ENCODE measurements around the gene GHR. TPM values are rescaled to one million over a fixed set of nuclear protein-coding genes. Genes with fewer than 3 reads are reported as not detected.

GHR gene
- total RNA-seq, 2 donors from 2014 or later = 6.4 to 12.8 TPM

DNA sequence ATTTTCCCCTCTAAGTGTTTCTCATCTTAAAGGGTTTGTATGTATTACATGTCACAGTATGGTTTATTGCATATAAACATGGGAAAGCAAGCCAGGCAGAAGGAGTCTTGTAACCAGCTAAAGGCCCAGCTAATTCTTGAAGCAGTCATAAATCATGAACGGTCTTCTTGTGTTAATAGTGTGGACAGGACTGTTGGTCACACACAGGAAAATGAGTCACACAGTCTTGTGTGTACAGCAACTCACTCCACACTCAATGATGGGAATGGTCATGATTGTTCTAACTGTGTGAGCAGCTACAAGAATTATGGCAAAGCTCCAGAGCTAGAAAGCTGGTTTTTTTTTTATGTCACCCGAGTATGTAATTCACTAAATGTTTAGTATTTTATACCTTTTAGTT lies 123.9 kb downstream of the GHR start:
- TF ChIP-seq, protein P1, sequence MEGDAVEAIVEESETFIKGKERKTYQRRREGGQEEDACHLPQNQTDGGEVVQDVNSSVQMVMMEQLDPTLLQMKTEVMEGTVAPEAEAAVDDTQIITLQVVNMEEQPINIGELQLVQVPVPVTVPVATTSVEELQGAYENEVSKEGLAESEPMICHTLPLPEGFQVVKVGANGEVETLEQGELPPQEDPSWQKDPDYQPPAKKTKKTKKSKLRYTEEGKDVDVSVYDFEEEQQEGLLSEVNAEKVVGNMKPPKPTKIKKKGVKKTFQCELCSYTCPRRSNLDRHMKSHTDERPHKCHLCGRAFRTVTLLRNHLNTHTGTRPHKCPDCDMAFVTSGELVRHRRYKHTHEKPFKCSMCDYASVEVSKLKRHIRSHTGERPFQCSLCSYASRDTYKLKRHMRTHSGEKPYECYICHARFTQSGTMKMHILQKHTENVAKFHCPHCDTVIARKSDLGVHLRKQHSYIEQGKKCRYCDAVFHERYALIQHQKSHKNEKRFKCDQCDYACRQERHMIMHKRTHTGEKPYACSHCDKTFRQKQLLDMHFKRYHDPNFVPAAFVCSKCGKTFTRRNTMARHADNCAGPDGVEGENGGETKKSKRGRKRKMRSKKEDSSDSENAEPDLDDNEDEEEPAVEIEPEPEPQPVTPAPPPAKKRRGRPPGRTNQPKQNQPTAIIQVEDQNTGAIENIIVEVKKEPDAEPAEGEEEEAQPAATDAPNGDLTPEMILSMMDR (IDR thresholded peaks at IDR 0.05) = no peak
- DNase-seq (ENCODE audit: low spot score) (no peak), ATAC-seq (ENCODE audit: insufficient number of reproducible peaks, low FRiP score, low read depth) (no peak)
- peaks cover 0 to 47% of the 10 kb centered on the region in 2 donors for H3K4me1 ChIP-seq (ENCODE audit: control insufficient read depth in 1 of 2, low read depth in 2 of 2)
- no peaks in the 10 kb centered on the region for H3K9me3 ChIP-seq
- H3K36me3 ChIP-seq = no peaks in the 10 kb centered on the region
- no peak overlapping the region for H3K27ac ChIP-seq
- H3K27me3 ChIP-seq (replicated peaks; ENCODE audit: insufficient read depth) = no peaks in the 10 kb centered on the region
- no peak overlapping the region for H3K4me3 ChIP-seq

DNA sequence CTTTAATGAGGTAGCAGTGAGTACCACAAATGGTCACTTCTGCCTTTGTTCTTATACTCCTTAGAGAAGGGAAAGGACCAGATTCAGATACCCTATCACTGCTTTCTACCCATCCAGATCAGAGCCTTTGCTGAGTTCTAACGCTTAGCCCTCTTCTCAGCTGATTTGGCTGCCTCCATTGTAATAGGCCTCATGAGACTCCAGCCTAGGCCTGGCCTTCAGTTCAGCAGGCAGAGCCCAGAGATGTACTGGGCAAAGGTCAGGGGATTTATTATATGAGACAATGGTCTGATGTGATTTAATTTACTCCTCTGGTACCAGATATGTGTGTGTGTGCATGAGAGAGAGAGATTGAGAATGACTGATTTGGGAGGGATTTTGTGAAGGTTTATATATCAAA lies 124.7 kb downstream of the GHR start:
- no peak overlapping the region for H3K27ac ChIP-seq
- TF ChIP-seq, protein P1 (IDR thresholded peaks at IDR 0.05) = no peak
- ATAC-seq (ENCODE audit: insufficient number of reproducible peaks, low FRiP score, low read depth) = no peak

DNA sequence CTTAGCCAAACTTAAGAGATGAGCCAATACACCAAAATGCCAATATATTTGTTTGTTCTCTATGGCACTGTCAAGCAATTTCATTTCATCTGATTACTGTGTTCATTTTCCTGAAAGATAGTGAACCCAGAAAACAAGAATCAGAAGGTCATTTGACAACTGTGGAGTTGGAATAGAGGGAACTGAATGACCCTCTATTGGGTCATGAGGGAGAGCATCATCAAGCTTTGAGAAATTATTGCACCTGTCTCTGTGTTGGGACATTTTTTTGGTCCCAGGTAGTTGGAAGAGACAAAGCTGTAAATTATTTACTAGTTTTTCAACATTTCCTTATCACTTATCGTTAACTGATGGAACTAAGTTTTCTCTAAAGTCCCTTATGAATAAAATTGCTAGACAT lies 129.4 kb downstream of the GHR start:
- TF ChIP-seq, protein P1 (IDR thresholded peaks at IDR 0.05) = no peak
- Histone ChIP-seq H3K9me3 (no peaks in the 10 kb centered on the region), H3K27me3 (replicated peaks; ENCODE audit: insufficient read depth) (no peaks in the 10 kb centered on the region), H3K36me3 (no peaks in the 10 kb centered on the region), H3K4me1 (ENCODE audit: control insufficient read depth in 1 of 2, low read depth in 2 of 2) (peaks cover 7 to 45% of the 10 kb centered on the region in 2 donors), H3K4me3 (no peak overlapping the region), H3K27ac (peak overlapping the region in 1 of 2 donors; percentile 52)
- ATAC-seq (ENCODE audit: insufficient number of reproducible peaks, low FRiP score, low read depth) (no peak), DNase-seq (ENCODE audit: low spot score) (no peak)

More for the DNA sequence above, 124.7 kb downstream of the GHR start:
- DNase-seq (ENCODE audit: low spot score) = no peak
- Histone ChIP-seq H3K4me3 (no peak overlapping the region), H3K4me1 (ENCODE audit: control insufficient read depth in 1 of 2, low read depth in 2 of 2) (peaks cover 4 to 55% of the 10 kb centered on the region in 2 donors), H3K9me3 (no peaks in the 10 kb centered on the region), H3K36me3 (no peaks in the 10 kb centered on the region), H3K27me3 (replicated peaks; ENCODE audit: insufficient read depth) (no peaks in the 10 kb centered on the region)

DNA sequence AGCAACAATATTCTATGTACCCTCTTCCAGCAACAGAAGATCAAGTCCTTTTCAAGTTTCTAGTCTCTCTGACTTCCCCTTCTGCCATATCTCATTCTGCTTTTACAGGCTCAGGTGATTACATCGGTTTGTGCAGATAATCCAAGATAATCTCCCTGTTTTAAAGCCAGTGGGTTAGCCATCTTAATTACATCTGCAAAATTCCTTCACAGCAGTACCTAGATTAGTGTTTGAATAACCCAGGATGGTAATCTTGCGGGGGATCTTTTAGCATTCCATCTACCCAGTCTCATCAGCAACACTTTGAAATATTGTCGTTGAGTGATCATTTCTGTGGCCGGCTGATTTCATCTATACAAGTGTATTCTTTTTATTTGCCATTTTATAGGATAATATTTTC lies 130.2 kb downstream of the GHR start:
- no peak for ATAC-seq (ENCODE audit: insufficient number of reproducible peaks, low FRiP score, low read depth)
- H3K4me1 ChIP-seq (ENCODE audit: control insufficient read depth in 1 of 2, low read depth in 2 of 2) = peaks cover 7 to 39% of the 10 kb centered on the region in 2 donors
- H3K9me3 ChIP-seq = no peaks in the 10 kb centered on the region
- no peak for DNase-seq (ENCODE audit: low spot score)
- TF ChIP-seq, protein P1 (IDR thresholded peaks at IDR 0.05) = no peak
- H3K4me3 ChIP-seq = no peak overlapping the region
- H3K36me3 ChIP-seq = no peaks in the 10 kb centered on the region
- no peaks in the 10 kb centered on the region for H3K27me3 ChIP-seq (replicated peaks; ENCODE audit: insufficient read depth)
- H3K27ac ChIP-seq = no peak overlapping the region

DNA sequence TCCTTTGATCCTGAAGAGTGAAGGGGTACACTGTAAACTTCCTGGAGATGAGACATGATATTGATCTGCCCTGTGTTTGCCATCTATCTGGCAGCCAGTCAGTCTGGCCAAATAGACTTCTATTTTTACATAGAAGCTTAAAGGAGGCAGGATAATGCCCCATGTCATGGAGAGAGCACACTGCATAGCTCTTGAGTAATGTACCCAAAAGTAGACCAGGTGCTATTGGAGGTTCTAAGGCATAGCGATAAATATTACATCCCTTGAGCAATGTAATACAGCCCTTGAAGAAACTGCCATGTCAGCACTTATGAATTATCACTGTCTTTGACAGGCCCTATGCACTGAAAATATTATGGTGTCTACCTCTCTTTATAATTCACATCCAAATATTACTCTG lies 131.8 kb downstream of the GHR start:
- ATAC-seq (ENCODE audit: insufficient number of reproducible peaks, low FRiP score, low read depth) (no peak), DNase-seq (ENCODE audit: low spot score) (no peak)
- Histone ChIP-seq H3K4me3 (no peak overlapping the region), H3K27ac (no peak overlapping the region), H3K9me3 (no peaks in the 10 kb centered on the region), H3K4me1 (ENCODE audit: control insufficient read depth in 1 of 2, low read depth in 2 of 2) (peaks cover 7 to 33% of the 10 kb centered on the region in 2 donors), H3K36me3 (no peaks in the 10 kb centered on the region), H3K27me3 (replicated peaks; ENCODE audit: insufficient read depth) (no peaks in the 10 kb centered on the region)
- TF ChIP-seq, protein P1 (IDR thresholded peaks at IDR 0.05) = no peak
